NCI-H2107 treated with DMSO at 0.1 percent for 48 hours (cell line): ENCODE results near the gene RHPN2.
"Not testable (repeated sequence)": the region's sequence is repeated elsewhere in the genome, so short reads cannot be mapped to it uniquely, and the experiment has no call there.

Experiments
- DNase-seq: peaks from one replicate; lab custom pipeline; 2025; ENCODE audit not compliant: unreplicated experiment; lab: John Stamatoyannopoulos, UW

The RHPN2 gene

GRCh38 chr19:33066543-33066942 lies 1.9 kb upstream of the RHPN2 start:
- no peak for DNase-seq

DNA sequence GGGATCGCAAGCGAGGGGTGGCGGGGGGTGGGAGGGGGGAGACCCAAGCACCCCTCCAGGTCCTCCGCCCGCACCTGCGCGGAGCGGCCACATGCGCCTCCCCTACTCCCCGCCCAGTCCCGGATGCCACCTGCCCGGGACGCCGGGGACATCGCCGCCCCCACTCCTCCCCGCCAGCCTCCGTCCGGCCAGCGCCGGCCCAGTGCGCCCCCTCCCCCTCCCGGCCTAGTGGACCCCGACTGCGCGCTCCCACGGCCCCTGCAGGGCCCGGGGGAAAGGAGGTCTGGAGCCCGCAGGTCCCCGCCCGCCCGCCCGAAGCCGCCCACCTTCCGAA lies 263 bp downstream of the RHPN2 start:
- DNase-seq: no peak

GRCh38 chr19:33063753-33064457 lies 783 bp downstream of the RHPN2 start:
- no peak for DNase-seq

- DNase-seq: no peak
Observed at GRCh38 chr19:33063356-33063752, 1.3 kb downstream of the RHPN2 start.

DNA sequence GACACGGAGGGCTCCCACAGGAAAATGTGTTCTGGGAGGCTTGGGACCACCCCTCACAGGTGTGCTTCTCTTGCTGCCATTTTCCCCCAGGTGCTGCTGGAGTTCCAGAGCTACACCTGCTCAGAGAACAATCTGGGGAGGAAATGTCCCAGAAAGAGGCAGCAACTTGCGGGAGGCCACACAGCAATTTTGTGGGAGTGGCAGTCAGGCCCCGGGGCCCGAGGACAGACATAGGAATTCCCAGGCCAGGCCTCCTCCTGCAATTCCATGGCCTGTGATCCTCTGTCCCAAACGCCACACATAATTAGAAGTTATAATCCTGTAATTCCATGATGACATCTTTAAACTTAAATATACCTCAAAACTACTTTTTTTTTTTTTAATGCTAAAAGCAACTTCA lies 1.8 kb downstream of the RHPN2 start:
- DNase-seq: no peak

DNA sequence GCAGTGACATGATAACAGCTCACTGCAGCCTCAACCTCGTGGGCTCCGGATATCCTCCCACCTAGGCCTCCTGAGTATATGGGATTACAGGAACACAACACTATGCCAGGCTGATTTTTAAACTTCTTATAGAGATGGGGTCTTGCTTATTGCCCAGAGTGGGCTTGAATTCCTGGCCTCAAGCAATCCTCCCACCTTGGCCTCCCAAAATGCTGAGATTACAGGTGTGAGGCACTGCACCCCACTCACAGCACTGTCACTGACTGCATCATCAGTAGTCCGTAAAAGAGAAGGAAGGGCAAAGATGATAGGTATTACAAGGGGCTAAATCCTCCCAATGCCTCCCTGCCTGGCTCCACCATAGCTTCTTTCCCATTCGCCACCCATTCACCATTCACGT lies 4.1 kb downstream of the RHPN2 start:
- no peak for DNase-seq

DNA sequence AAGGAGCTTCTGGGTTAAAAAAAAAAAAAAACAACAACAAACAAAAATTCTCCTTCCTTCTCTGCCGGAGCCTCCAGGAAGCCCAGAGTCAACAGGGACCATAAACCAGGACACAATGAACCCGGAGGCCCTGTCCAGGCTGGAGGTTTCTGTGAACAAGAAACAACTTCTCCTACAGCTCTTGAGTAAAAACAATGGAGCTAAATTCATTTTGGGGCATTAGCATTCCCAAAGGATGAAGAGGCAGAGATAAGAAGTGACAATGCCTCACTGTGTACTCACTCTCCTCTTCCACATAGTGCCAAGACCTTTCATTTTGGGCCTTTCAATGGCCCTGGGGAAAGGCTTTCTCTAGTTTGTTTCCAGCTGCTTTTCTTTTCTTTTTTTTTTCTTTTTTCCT lies 9.0 kb downstream of the RHPN2 start:
- DNase-seq: no peak

DNA sequence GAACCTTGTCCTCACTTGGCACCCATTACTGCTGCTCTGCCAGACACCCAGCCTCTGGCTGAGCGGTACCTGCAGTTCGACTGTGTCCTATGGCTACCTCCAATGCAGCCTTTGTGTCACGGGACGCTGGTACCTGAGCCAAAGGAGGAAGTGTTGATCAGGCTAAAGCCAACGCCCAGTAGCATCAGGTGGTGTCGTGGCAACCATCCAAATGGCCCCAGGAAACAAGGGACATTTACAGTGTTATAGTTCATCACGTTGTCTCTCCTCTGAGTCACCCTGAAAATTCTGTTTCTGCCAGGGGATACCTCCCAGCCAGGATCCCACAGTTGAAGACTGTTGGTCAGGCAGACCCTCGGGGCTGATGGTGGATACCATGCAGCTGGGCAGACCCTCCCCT lies 10.1 kb downstream of the RHPN2 start:
- DNase-seq: no peak

DNA sequence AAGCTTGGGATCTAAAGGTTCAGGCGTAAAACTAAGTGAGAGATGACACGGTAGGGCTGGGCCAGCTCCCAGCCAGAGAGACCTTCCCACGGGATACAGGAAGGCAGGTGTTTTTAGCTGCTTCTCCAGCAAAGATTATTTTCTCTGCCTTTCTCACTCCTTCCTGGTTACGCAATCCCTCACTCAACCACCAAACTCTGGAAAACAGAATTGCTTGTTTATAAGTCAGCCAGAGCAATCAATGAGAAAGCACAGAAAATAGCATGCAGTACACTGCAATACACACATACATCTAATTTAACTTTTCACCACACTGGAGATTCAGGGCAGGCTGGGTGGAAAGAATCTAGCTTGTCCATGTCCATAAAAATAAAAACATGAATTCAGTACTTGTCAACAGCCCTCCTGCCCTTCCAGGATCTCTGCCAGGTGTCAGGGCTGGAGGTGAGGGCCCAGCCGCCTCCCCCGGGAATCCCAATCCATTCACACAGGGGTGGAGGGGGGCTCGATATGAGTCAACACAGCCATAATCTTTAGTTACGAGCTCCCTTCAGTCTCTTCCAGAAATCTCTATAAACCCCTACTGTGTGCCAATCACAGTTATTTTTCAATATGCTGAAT lies 12.2 kb downstream of the RHPN2 start:
- peak; percentile 84 for DNase-seq

DNA sequence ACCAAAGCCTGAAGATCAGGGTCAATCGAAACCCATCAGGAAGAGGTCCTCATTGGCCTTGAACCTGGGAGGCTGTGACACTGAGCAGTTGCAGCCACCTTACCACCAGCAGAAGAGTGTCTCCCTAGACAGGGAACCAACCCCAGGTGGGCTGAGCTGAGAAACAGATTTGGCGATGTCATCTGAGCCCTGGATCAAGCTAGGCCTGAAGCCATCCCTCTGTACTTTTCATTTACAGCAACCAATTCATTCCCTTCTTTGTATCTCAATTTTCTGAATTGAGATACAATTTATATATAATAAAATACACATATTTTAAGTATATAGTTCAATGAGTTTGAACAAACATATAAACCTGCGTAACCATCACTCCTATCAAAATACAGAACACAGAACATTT lies 14.6 kb downstream of the RHPN2 start:
- no peak for DNase-seq

DNA sequence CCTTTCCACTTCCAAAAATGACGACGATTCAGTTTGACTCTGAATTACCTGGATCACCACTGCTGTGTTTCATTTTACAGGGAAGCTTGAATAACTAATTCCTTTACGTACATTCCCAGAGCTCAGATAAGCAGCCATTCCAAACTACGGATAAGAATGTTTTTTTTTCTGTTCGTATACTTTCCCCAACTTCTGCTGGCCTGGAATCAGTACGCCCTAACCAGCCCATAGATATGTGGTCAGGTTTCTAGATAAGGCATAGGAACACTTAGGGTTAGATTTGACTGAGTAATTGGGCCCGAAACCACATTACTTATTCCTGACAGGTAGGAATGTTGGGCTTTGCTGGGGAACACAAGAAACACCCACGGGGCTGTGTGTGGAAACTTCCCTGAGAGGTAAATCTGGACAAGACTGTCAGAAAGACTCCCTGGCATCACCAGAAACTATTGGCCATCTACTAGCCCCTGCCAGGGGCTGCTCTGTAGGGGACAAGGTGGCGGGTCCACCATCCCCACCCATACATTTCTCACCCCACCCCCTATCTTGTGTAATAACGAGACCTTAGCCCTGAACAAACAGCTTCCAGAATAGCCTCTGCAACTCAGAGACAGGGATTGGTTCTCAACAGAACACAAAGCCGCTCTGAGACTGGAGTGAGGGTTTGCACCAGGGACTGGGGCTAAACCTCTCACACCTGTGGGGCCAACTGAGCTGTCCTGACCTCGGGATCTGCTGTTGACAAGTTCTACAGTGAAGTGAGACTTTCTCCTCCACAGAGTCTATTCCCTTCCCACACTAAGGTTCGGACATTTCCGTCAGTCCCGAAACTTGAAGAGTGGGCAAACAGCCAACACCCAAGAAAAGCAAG lies 15.6 kb downstream of the RHPN2 start:
- DNase-seq: no peak

DNA sequence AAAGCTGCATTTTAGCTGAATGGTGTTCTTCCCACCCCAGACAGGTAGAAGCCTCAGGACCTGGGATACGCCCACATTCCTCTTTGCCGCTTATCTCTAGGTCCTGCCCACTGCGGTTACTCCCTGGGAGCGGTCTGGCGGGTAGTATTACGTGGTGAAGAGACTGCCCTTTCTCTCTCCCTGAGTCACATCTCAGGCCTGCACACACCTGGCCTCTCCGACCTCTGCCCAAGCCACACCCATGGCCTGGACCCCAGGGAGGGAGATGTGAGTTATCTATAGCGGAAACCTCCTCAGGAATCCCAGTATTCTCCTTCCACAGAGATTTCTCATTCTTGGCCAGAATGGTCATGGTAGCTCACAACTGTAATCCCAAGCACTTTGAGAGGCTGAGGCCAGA lies 17.3 kb downstream of the RHPN2 start:
- no peak for DNase-seq

- DNase-seq: not testable (repeated sequence)
Observed at GRCh38 chr19:33041828-33042160, 22.9 kb downstream of the RHPN2 start.

- no peak for DNase-seq
Observed at GRCh38 chr19:33040994-33041827, 23.5 kb downstream of the RHPN2 start.

DNA sequence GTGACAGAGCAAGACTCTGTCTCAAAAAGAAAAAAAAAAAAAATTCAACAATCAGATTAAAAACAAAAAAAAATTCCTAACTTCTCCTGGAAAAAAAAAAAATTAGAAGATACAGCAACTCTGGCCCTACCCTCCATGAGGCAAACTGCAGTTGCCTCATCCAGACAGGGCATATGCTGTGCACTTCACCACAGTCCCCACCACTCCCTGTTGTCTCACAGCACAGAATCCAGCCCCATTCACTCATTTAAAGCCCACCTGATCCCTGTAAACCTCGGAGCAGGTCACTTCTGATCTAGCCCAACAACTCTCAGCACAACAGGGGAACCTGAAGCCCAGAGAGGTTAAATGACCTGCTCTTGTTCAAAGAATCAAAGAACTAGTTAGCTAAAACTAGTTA lies 24.9 kb downstream of the RHPN2 start:
- DNase-seq: no peak

- DNase-seq: no peak
Observed at GRCh38 chr19:33039108-33039599, 25.5 kb downstream of the RHPN2 start.

DNA sequence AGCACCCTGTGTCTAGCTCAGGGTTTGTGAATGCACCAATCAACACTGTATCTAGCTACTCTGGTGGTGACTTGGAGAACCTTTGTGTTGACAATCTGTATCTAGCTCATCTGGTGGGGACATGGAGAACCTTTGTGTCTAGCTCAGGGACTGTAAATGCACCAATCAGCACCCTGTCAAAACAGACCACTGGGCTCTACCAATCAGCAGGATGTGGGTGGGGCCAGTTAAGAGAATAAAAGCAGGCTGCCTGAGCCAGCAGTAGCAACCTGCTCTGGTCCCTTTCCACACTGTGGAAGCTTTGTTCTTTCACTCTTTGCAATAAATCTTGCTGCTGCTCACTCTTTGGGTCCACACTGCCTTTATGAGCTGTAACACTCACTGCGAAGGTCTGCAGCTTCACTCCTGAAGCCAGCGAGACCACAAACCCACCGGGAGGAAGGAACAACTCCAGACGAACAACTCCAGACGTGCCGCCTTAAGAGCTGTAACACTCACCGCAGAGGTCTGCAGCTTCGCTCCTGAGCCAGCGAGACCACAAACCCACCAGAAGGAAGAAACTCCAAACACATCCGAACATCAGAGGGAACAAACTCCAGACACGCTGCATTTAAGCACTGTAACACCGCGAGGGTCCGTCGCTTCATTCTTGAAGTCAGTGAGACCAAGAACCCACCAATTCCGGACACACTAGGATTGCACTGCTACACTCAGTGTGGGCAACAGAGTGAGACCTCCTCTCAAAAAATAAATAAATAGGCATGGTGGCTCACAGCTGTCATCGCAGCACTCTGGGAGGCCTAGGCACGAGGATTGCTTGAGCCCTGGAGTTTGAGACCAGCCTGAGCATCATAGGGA lies 27.3 kb downstream of the RHPN2 start:
- DNase-seq: not testable (repeated sequence)

DNA sequence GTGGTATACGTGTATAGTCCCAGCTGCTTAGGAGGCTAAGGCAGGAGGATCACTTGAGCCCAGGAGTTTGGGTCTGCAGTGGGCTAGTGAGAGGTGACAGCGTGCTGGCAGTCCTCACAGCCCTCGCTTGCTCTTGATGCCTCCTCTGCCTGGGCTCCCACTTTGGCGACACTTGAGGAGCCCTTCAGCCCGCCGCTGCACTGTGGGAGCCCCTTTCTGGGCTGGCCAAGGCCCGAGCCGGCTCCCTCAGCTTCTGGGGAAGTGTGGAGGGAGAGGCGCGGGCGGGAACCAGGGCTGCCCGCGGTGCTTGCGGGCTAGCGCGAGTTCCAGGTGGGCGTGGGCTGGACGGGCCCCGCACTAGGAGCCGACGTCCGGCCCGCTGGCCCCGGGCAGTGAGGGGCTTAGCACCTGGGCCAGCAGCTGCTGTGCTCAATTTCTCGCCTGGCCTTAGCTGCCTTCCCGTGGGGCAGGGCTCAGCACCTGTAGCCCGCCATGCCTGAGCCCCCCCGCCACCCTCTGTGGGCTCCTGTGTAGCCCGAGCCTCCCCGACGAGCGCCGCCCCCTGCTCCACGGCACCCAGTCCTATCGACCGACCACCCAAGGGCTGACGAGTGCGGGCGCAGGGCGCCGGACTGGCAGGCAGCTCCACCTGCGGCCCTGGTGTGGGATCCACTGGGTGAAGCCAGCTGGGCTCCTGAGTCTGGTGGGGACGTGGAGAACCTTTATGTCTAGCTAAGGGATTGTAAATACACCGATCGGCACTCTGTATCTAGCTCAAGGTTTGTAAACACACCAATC lies 28.1 kb downstream of the RHPN2 start:
- not testable (repeated sequence) for DNase-seq

DNA sequence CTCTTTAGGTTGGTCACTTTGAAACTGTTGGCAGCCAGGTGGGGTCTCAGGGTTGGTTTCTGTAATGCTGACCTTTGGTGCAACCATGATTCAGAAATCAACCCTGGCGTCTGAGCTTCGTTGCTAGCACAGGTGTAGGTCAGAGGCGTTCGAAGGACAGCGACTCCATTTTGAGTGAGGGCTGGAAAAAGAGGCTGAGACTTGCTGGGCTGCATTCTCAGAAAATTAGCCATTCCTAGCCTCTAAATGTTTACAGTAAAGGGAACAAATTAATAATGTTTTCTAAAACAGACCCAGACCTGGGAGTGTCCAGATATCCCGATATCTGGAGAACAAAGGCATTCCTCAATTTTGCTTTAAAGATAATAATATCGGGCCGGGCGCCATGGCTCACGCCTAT lies 29.2 kb downstream of the RHPN2 start:
- no peak for DNase-seq
